Mucosa of stomach (tissue), 1 donor: ENCODE data around the gene OSCP1.

Source experiments
- H3K27me3 ChIP-seq: one replicate; pipeline ENCODE4 v1.7.0; 2013; ENCODE audit warnings: mild to moderate bottlenecking, low read length; ENCODE audit not compliant: control insufficient read depth, insufficient read depth
- H3K36me3 ChIP-seq: one replicate; pipeline ENCODE4 v1.7.0; 2013; ENCODE audit warnings: low read length; ENCODE audit not compliant: control insufficient read depth, insufficient read depth
- H3K4me1 ChIP-seq: one replicate; pipeline ENCODE4 v1.7.0; 2013; ENCODE audit warnings: mild to moderate bottlenecking, low read length; ENCODE audit not compliant: control insufficient read depth, insufficient read depth
- H3K4me3 ChIP-seq: one replicate; pipeline ENCODE4 v1.7.0; 2013; ENCODE audit warnings: low read length
- H3K9ac ChIP-seq: one replicate; pipeline ENCODE4 v1.7.0; 2013; ENCODE audit warnings: mild to moderate bottlenecking, low read length, moderate library complexity
- H3K9me3 ChIP-seq: one replicate; pipeline ENCODE4 v1.7.0; 2013; ENCODE audit warnings: mild to moderate bottlenecking, low read length, moderate library complexity; ENCODE audit not compliant: control insufficient read depth
- donor health status: Pancreatic carcinoma.

The OSCP1 gene

DNA sequence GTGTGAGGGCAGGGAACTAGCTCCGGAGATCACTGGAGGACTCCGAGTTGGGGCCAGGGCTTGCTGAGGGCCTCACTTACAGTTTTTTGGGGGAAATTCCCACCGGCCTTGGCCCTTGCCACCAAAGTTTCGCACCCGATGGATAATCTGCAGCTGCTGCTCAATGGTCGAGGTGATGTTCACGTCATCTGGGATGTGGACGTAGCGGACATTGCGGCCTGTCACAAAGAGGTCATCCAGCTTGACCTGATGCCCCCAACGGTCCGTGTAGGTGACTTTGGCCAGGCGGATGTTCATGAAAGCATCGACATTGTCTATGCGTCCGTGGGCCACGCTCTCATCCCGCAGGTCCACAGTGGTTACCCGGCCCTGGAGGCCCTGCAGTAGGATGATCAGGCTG, 56.6 kb downstream of the OSCP1 start:
- H3K4me3 ChIP-seq: no peak overlapping the region
- no peaks in the 10 kb centered on the region for H3K36me3 ChIP-seq
- no peaks in the 10 kb centered on the region for H3K27me3 ChIP-seq
- no peaks in the 10 kb centered on the region for H3K4me1 ChIP-seq
- no peak overlapping the region for H3K9ac ChIP-seq
- no peaks in the 10 kb centered on the region for H3K9me3 ChIP-seq

DNA sequence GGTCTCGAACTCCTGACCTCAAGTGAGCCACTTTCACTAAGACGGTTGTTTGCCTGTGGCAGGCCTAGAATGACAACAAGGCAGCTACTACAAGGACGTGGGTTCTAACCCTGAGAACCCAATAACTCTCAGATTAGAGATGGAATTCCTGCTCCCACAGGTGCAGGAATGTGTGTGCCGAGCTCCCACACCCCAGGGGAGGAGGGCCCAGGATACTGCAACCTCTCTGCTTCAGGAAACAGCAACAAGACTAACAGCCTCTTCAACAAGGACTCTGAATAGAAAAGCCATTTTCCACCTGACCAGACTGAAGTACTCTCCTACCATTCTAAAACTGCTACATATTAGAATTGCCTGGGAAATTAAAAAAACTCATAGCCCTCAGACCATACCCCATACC, 57.4 kb downstream of the OSCP1 start:
- Histone ChIP-seq H3K9ac (no peak overlapping the region), H3K4me3 (no peak overlapping the region), H3K4me1 (peaks cover 2% of the 10 kb centered on the region), H3K27me3 (no peaks in the 10 kb centered on the region), H3K9me3 (no peaks in the 10 kb centered on the region), H3K36me3 (no peaks in the 10 kb centered on the region)

DNA sequence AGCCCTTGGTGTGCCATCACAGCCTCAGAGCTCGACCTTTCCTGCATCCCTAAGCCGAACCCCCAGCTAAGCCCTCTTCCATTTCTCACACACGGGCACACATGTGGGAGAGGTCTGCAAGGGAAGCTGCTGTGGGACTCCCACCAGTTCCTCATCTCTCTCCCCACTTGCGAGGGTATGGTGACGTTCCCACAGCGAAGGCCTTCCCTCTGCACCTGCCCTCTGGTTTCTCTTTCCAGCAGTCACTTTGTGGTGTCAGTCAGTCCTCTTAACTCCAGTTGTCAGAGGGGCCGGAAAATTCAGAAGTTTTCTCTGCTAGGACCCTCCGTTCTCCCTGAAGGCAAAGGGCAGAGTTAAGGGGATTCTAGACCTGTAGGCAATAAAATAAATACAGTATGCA, 59.0 kb downstream of the OSCP1 start:
- H3K9ac ChIP-seq: no peak overlapping the region
- no peaks in the 10 kb centered on the region for H3K27me3 ChIP-seq
- H3K4me3 ChIP-seq: no peak overlapping the region
- H3K9me3 ChIP-seq: no peaks in the 10 kb centered on the region
- H3K4me1 ChIP-seq: peaks cover 16% of the 10 kb centered on the region
- no peaks in the 10 kb centered on the region for H3K36me3 ChIP-seq

DNA sequence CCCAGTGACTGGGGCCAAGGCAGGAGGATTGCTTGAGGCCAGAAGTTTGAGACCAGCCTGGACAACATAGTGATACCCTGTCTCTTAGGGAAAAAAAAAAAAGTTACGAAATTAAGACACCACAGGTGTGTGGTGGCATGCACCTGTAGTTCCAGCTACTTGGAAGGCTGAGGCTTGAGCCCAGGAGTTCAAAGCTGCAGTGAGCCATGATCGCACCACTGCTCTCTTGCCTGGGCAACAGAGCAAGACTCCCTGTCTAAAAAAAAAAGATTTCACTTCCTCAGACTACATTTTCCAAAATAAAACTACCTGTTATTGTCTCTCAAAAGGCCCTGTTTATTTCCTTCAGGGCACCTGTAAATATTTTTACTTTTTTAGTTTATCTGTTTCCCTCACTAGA, 59.8 kb downstream of the OSCP1 start:
- no peak overlapping the region for H3K9ac ChIP-seq
- no peak overlapping the region for H3K4me3 ChIP-seq
- no peaks in the 10 kb centered on the region for H3K27me3 ChIP-seq
- no peaks in the 10 kb centered on the region for H3K9me3 ChIP-seq
- H3K36me3 ChIP-seq: no peaks in the 10 kb centered on the region
- peaks cover 16% of the 10 kb centered on the region for H3K4me1 ChIP-seq

DNA sequence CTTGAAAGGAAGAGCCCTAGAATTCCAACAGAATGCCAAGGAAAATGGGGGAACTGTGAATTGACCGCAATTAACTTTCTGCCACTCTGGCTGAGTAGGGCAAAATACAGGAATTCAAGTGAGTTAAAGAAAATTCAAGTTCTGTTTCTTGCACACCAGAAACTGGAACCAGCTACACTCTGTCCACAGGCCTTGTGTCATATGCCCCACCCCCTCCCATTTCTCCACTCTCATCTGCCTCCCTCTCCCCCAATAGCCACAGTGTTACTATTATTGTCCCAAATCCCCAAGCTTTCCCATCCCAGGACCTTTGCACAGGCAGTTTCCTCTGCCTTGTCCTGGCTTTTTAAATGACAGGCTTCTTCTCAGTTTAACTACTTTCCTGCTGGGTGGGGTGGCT, 60.3 kb downstream of the OSCP1 start:
- no peaks in the 10 kb centered on the region for H3K9me3 ChIP-seq
- H3K36me3 ChIP-seq: no peaks in the 10 kb centered on the region
- no peak overlapping the region for H3K4me3 ChIP-seq
- no peak overlapping the region for H3K9ac ChIP-seq
- peaks cover 17% of the 10 kb centered on the region for H3K4me1 ChIP-seq
- no peaks in the 10 kb centered on the region for H3K27me3 ChIP-seq

DNA sequence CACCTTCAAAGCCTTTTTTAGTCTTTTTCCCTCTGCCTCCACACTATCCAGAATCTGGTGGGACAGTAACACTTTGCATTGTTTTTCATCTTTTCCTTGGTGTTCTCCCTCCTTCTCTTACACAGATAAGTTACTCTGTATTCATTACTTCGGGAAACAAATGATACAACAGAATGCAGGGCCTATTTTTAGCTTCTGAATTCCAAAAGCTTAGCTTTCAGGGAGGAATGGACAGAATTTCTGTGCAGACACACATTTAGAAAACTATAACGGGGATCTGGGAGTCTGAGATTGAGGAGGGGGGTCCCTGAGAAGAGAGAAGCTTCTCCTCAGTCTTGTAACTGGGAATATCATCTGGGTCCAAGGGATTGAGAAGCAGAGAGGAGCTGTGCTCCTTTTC, 61.0 kb downstream of the OSCP1 start:
- H3K9me3 ChIP-seq: no peaks in the 10 kb centered on the region
- no peaks in the 10 kb centered on the region for H3K27me3 ChIP-seq
- H3K4me1 ChIP-seq: peaks cover 25% of the 10 kb centered on the region
- H3K4me3 ChIP-seq: no peak overlapping the region
- H3K36me3 ChIP-seq: no peaks in the 10 kb centered on the region
- no peak overlapping the region for H3K9ac ChIP-seq

DNA sequence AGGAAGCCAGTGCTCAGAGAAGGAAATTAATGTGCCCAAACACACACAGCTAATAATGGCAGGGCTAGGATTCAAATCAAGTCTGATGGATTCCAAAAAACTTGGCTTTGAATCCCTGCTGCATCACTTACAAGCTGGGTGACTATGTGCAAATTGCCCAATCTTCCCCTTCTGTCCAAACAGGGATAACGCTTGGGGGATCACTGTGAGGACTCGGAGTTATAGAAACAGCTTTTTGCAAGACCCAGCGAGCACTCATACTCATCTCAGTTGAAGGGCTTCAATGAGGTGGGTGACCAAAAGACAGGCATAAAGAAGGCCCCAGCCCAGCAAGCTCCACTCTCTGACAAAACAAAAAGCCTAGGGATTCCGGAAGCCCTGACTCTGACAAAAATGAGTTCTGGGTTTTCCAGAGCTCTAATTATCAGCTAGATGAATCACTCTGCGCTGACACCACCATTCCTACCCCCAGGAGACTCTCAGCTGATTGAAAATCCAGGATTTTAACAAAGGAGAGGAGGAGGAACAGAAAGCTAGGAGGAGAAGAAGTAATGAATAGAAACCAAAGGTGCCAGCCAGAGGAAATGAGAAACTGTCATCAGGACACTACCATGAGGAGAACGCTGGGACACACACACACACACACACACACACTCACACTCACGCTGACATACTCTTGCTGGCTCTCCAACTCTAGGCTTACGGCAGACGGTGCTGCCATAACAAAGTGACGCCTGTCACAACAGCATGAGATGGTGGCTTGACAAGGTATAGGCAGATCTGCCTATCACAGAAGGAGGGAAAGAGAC, 62.9 kb downstream of the OSCP1 start:
- Histone ChIP-seq H3K9me3 (no peaks in the 10 kb centered on the region), H3K9ac (peak overlapping the region; percentile 96), H3K4me3 (peak overlapping the region; percentile 21), H3K36me3 (no peaks in the 10 kb centered on the region), H3K27me3 (no peaks in the 10 kb centered on the region), H3K4me1 (peaks cover 32% of the 10 kb centered on the region)

DNA sequence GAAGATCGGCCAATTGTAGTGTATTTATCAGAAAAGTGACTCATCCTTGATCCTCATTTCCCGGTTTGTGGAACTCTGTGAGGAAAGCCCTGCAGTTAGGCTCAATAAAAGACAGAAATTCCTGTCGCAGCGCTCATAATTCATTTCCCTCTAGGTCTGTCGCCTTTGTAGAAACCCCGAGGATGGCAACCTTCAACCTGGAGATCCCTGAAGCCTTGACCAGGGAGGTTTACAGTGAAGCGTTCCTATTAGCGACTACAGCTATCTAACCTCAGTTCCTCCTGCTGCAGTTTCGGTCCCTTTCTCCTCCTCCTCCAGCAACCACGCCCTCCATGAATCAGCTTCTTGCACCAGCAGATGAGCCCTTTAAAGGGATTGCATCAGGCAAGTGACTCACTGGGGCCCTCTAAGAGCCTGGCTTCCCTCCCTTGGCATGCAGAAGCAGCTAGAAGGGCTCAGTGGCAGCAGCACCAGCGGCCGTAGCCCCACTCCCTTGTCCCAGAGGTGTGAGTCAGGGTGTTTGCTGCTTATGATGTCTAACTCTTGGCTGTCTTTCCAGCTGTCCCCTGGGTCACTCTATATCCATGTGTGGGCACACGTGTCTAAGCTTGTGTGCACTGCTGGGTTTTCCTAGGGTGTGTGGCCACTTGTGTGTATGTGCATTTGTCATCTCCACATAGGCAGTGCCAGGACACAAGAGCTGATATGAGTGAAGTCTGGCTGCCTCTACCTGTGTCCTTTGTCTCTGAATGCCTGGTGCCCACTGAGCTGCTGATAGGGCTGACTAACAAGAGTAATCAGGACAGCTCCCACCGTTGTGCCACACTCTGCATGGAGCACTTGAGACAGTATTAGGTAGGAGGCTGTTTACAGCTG, 63.7 kb downstream of the OSCP1 start:
- Histone ChIP-seq H3K4me1 (peaks cover 32% of the 10 kb centered on the region), H3K9me3 (no peaks in the 10 kb centered on the region), H3K36me3 (no peaks in the 10 kb centered on the region), H3K27me3 (no peaks in the 10 kb centered on the region), H3K4me3 (peak overlapping the region; percentile 65), H3K9ac (peak overlapping the region; percentile 96)

DNA sequence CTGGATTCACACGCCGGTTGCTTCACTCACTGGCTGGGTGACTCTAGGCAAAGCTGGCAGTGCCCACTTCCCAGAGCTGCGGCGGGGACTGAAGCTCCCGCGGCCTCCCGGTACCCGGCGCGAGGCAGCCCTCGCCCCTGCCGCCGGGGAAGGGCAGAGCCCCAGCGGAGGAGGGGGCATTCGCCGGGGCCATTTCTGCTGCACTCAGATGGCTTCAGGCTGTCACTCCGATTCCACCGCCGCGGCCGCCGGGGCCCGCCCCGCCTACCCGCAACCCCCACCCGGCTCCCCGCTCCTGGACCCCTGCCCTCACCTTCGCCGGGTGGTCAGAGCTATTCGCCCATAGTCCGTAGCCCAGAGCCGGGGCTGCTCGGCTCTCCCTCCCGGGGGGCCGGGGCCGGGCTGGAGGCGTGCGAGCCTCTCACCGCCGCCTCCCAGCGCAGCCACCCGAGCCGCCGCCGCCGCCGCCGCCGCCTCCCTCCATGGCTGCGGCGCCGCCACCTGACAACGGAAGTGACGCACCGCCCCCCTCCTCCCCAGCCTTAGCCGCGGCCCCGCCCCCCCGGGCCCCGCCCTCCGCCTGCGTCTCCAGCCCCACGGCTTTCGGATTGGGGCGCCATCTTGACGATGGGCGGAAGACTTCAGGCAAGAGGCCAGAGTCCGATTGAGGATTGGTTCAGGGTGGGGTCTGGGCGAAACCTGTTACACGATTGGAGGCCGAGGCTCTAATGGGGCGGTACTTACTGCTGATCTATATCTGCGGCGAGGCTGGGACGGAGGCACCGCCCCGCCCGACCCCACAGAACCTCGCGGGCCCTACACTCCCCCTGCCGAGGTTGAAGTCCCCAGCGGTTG, 64.6 kb downstream of the OSCP1 start, which contains the start of gene STK40:
TSS of gene STK40 (minus strand) at position 515 of the 855 bp plus-strand sequence. CDS start 24,592 bp downstream, outside the sequence.
- Histone ChIP-seq H3K4me1 (peaks cover 35% of the 10 kb centered on the region), H3K4me3 (peak within 1 kb of the TSS; percentile 65), H3K9ac (peak within 1 kb of the TSS; percentile 96)

DNA sequence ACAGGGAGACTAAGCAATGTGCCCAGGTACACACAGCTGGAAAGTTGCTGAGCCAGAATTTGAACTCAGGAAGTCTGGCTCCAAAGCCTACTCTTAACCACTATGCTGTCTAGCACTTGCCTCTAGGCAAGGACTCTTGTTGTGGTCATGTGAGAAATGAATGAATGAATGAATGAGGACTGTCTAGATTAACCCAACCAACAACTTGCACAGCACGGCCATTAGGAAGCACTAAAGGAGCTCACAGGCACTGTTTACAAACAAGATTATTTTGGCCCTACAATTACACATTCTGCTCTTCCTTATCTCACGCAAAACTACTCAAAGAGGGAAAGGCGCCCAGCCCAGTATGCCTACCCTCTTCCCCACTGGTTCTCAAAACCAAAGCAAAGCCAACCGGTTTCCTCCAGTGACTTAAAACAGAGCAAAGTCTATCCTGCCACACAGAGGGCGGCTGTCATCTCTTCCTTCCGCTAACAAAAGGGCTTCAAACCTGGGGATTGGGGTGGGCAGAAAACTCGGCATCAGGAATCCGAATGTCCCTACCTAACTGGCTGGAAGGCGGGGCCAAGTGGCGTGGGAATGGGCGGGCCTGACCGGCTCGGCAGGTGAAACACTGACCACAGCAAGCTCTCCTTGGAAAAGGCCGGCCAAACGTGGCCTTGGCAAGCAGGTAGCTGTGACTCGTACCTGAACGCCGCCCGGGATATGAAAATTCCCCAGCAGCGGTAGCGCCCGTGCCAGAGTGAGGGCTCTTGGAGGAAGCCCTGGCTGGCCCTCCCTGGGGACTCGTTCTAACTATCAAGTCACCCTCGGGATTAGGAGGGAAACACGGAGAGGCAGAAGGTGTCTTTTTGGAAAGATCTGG, 65.5 kb downstream of the OSCP1 start:
- H3K4me3 ChIP-seq: peak overlapping the region; percentile 57
- H3K9ac ChIP-seq: peak overlapping the region; percentile 72
- H3K9me3 ChIP-seq: no peaks in the 10 kb centered on the region
- H3K4me1 ChIP-seq: peaks cover 39% of the 10 kb centered on the region
- H3K36me3 ChIP-seq: no peaks in the 10 kb centered on the region
- no peaks in the 10 kb centered on the region for H3K27me3 ChIP-seq

More for the DNA sequence above, 64.6 kb downstream of the OSCP1 start, which contains the start of gene STK40:
- Histone ChIP-seq H3K36me3 (no peaks in the 10 kb centered on the region), H3K9me3 (no peaks in the 10 kb centered on the region), H3K27me3 (no peaks in the 10 kb centered on the region)

DNA sequence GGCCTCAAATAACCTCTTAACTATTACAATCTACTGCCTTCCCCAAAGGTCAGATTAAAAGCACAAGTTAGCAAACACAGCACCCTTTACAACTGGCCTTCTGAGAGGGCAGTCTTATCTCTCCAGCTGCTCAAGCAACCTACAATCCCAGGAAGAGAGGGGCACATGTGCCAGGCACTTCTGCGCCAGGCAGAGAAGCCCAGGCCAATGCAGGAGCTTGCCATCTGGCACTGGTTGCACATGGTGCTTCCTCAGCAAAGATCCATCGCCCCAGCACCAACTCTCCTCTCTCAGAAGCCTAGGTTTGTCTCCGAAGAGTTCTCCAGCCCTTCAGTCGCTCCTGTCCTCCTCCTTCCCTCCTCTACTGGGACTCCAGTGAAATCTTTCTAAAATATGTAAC, 67.0 kb downstream of the OSCP1 start:
- Histone ChIP-seq H3K27me3 (no peaks in the 10 kb centered on the region), H3K36me3 (no peaks in the 10 kb centered on the region), H3K9me3 (no peaks in the 10 kb centered on the region), H3K4me1 (peaks cover 39% of the 10 kb centered on the region), H3K4me3 (no peak overlapping the region), H3K9ac (no peak overlapping the region)
